Upper lobe of left lung (tissue), 6 donors: ENCODE data around the gene CASP10. TPM values are rescaled to one million over a fixed set of nuclear protein-coding genes. Genes with fewer than 3 reads are reported as not detected.
A peak's percentile ranks its signal among the peaks of the same experiment; 100 is the strongest.

ENCODE experiments used
- ATAC-seq, 2 donors: fragments of 200-7000 bp; cut with Tn5 transposase; one replicate each; pipeline ENCODE4 v1.9.1; 2022; ENCODE audit warnings: mild to moderate bottlenecking in 2 of 2, moderate library complexity in 2 of 2; ENCODE audit not compliant: low FRiP score in 2 of 2
- DNase-seq, 2 donors: peaks; one replicate each; pipeline ENCODE4 v3.0.0-alpha.2; 2019 to 2020
- H3K27ac ChIP-seq, 4 donors: fragments of 200-600 bp; sonication (generic); one replicate each; pipeline ENCODE4 v1.5.1; 2016 to 2019
- H3K27me3 ChIP-seq, 4 donors: fragments of 200-600 bp; sonication (generic); one replicate each; pipeline ENCODE4 v1.5.1; 2017 to 2019
- H3K36me3 ChIP-seq, 4 donors: fragments of 200-600 bp; sonication (generic); one replicate each; pipeline ENCODE4 v1.5.1; 2016 to 2019
- H3K4me1 ChIP-seq, 4 donors: fragments of 200-600 bp; sonication (generic); one replicate each; pipeline ENCODE4 v1.5.1; 2018 to 2019
- H3K4me3 ChIP-seq, 4 donors: fragments of 200-600 bp; sonication (generic); one replicate each; pipeline ENCODE4 v1.5.1; 2017 to 2019; ENCODE audit warnings: mild to moderate bottlenecking in 2 of 4, moderate library complexity in 1 of 4
- H3K9me3 ChIP-seq, 4 donors: fragments of 200-600 bp; sonication (generic); one replicate each; pipeline ENCODE4 v1.5.1; 2018 to 2019
- EP300 ChIP-seq, 4 donors: sonication (generic); formaldehyde crosslinking; IDR thresholded peaks; one replicate each; pipeline ENCODE4 v1.5.1; 2017; ENCODE audit warnings: antibody characterized with exemption in 4 of 4, control low read depth in 2 of 4
- POLR2A ChIP-seq, 4 donors: fragments of 450-650 bp; IDR thresholded peaks; one replicate each; pipeline ENCODE4 v1.5.1; 2016 to 2017; ENCODE audit warnings: antibody characterized with exemption in 4 of 4, mild to moderate bottlenecking in 2 of 4
- POLR2AphosphoS5 ChIP-seq, 2 donors: sonication (generic); formaldehyde crosslinking; IDR thresholded peaks; one replicate each; pipeline ENCODE4 v1.5.1; 2017; ENCODE audit warnings: antibody characterized with exemption in 2 of 2
- WGBS, 2 donors: methylation state at CpG; one replicate each; pipeline ENCODE4 v1.1.5; 2017 to 2018; 5-methylcytosine and 5-hydroxymethylcytosine counted together
- total RNA-seq, 6 donors: library from RNA; depleted of rRNA in 4 of 6; stranded (reverse); fragments of >200 nt in 4 of 6; gene quantifications; one replicate each; pipeline versions ENCODE4 v1.1.0 to v1.2.1, GENCODE V29; 2016 to 2021
- TF ChIP-seq, protein P1 (sequence below), 6 experiments: fragments of 450-650 bp in 4 of 6; fragments of 200-600 bp in 2 of 6; sonication (generic) in 2 of 6; IDR thresholded peaks; one replicate each; pipeline ENCODE4 v1.5.1; 2016 to 2019; ENCODE audit warnings: antibody characterized with exemption in 6 of 6
- donor health status: DM: no; HTN: no; CAD: no; lungs with moderate emphysema.
- donor health status: DM: no; HTN: yes; CAD: no; lungs with severe emphysema.

CASP10 gene
- total RNA-seq, 6 donors from 2014 or later, result 21.1 to 67.1 (median 29.9) TPM

DNA sequence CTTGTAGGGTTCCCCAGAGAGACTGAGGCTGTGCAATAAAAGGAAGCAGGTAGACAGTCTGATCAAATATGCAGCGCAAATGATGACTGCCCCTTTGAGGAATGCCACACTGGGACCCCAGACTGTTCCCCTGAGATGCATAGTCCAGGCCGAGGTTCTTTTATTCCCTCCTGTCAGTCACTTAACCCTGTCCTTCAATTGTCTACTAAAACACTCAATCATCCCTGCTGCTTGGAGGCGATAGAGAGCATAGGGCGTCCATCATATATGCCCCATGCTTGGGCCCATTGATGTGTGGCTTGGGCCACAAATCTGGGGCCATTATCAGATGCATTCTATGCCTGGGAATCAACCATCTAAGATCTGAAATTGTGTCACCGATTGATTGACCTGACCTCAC is 61.9 kb downstream of the CASP10 start:
- Histone ChIP-seq H3K27ac (no peak overlapping the region), H3K4me1 (peaks cover 0 to 9% (median 6%) of the 10 kb centered on the region in 4 donors), H3K27me3 (no peaks in the 10 kb centered on the region), H3K4me3 (no peak overlapping the region), H3K36me3 (no peaks in the 10 kb centered on the region), H3K9me3 (no peaks in the 10 kb centered on the region)
- peak in 1 of 2 donors; percentile 51 for ATAC-seq
- DNase-seq, result no peak
- TF ChIP-seq EP300 (IDR thresholded peaks at IDR 0.05) (no peak), POLR2AphosphoS5 (IDR thresholded peaks at IDR 0.05) (no peak), POLR2A (IDR thresholded peaks at IDR 0.05) (no peak)
- WGBS, 2 donors, result 90 to 97% methylated on average over 5 of the region's 5 CpGs

DNA sequence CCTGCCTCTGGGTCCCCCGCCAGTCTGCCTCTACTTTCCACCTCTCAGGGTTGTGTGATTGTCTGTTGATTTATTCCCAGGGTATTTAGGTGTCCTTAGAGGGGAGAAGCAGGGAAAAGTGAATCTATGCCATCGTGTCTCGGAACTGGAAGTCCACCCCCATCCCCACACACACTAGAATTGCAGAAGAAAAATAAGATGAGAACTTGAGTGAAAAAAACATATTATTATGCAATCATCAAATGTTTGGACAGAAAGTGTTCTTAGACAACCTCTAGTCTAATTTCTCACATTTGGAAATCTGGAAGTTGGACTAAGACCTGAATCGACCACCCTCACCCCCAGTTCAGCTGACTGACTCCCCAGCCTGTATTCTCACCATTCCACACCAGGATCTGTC is 63.3 kb downstream of the CASP10 start:
- 50 to 68% methylated on average over 4 of the region's 4 CpGs for WGBS, 2 donors
- Histone ChIP-seq H3K9me3 (no peaks in the 10 kb centered on the region), H3K27me3 (no peaks in the 10 kb centered on the region), H3K36me3 (no peaks in the 10 kb centered on the region), H3K4me1 (peaks cover 0 to 4% (median 1%) of the 10 kb centered on the region in 4 donors), H3K27ac (peak overlapping the region in 3 of 4 donors; percentile 37 to 66 (median 52)), H3K4me3 (no peak overlapping the region)
- ATAC-seq (peak in 1 of 2 donors; percentile 46), DNase-seq (no peak)
- TF ChIP-seq POLR2A (IDR thresholded peaks at IDR 0.05) (no peak), POLR2AphosphoS5 (IDR thresholded peaks at IDR 0.05) (no peak), EP300 (IDR thresholded peaks at IDR 0.05) (no peak)
- TF ChIP-seq, protein P1, sequence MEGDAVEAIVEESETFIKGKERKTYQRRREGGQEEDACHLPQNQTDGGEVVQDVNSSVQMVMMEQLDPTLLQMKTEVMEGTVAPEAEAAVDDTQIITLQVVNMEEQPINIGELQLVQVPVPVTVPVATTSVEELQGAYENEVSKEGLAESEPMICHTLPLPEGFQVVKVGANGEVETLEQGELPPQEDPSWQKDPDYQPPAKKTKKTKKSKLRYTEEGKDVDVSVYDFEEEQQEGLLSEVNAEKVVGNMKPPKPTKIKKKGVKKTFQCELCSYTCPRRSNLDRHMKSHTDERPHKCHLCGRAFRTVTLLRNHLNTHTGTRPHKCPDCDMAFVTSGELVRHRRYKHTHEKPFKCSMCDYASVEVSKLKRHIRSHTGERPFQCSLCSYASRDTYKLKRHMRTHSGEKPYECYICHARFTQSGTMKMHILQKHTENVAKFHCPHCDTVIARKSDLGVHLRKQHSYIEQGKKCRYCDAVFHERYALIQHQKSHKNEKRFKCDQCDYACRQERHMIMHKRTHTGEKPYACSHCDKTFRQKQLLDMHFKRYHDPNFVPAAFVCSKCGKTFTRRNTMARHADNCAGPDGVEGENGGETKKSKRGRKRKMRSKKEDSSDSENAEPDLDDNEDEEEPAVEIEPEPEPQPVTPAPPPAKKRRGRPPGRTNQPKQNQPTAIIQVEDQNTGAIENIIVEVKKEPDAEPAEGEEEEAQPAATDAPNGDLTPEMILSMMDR (IDR thresholded peaks at IDR 0.05), result no peak

DNA sequence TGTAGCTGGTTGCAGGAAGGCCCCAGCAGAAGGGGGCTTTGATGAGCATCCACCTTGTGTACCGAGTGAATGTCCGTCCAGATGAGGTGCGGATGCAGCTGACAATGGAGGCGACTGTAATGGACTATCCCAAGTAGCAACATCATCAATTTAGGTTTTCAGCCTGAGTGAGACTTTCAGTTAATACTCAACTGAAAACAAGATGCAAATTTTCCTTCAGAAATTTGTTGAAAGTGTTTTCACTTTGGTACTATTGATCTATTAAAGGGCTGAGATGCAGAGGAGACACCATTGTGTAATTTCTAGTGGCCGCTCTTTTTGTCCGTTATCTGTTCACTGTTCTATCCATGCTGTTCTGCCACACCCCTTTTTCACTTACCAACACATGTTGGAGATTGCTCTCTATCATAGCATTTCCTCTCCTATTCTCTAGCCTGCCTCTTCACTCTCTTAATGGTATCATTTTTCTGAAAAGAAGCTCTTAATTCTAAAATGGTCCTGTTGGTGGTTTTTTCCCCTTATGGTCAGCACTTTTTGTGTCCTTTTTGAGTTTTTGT is 65.4 kb downstream of the CASP10 start:
- Histone ChIP-seq H3K9me3 (no peaks in the 10 kb centered on the region), H3K27me3 (no peaks in the 10 kb centered on the region), H3K27ac (no peak overlapping the region), H3K4me1 (peaks cover 0 to 4% (median 1%) of the 10 kb centered on the region in 4 donors), H3K36me3 (no peaks in the 10 kb centered on the region), H3K4me3 (no peak overlapping the region)
- ATAC-seq (no peak), DNase-seq (no peak)
- WGBS, 2 donors, result 95 to 96% methylated on average over 6 of the region's 6 CpGs
- TF ChIP-seq POLR2AphosphoS5 (IDR thresholded peaks at IDR 0.05) (no peak), POLR2A (IDR thresholded peaks at IDR 0.05) (no peak), EP300 (IDR thresholded peaks at IDR 0.05) (no peak)
- TF ChIP-seq, protein P1 (IDR thresholded peaks at IDR 0.05), result no peak

DNA sequence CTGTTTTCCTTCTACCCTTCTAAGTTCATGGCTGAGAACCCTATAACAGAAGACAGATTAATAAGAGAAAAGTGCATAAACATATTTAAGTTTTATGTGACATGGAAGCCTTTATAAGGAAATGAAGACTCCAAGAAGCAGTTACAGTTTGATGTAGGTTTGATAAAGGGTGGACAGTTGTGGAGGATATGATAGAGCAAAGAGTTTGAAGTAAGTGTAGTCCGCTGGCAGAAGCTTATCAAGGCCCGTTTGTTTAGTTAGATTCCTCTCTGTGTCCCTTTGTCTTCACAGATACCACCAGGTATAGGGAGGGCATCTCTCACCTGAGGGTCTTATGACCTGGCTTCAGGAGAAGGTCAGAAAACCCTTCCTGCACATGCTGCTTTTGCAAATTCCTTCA is 66.9 kb downstream of the CASP10 start:
- Histone ChIP-seq H3K27me3 (no peaks in the 10 kb centered on the region), H3K4me3 (no peak overlapping the region), H3K36me3 (no peaks in the 10 kb centered on the region), H3K9me3 (no peaks in the 10 kb centered on the region), H3K27ac (no peak overlapping the region), H3K4me1 (peaks cover 11 to 18% (median 13%) of the 10 kb centered on the region in 4 donors)
- WGBS, 2 donors, result 59 to 89% methylated on average over 2 of the region's 2 CpGs
- no peak for DNase-seq
- ATAC-seq, result no peak
- TF ChIP-seq, protein P1 (IDR thresholded peaks at IDR 0.05), result no peak
- TF ChIP-seq EP300 (IDR thresholded peaks at IDR 0.05) (no peak), POLR2AphosphoS5 (IDR thresholded peaks at IDR 0.05) (no peak), POLR2A (IDR thresholded peaks at IDR 0.05) (no peak)

DNA sequence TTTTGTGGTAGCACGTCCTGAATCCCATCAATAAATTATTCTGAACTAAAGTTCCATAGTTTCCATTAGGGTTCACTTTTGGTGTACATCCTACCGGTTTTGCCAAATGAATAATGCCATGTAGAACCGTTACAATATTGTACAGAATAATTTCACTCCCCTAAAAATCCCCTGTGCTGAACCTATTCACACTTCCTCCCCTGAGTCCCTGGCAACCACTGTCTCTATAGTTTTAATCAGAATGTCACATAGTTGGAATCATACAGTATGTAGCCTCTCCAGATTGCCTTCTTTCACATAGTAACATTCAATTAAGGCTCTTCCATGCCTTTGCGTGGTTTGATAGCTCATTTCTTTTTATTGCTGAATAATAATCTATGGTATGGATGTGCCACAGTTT is 67.8 kb downstream of the CASP10 start:
- WGBS, 2 donors, result 89 to 93% methylated on average over 4 of the region's 4 CpGs
- no peak for DNase-seq
- no peak for ATAC-seq
- TF ChIP-seq POLR2A (IDR thresholded peaks at IDR 0.05) (no peak), POLR2AphosphoS5 (IDR thresholded peaks at IDR 0.05) (no peak), EP300 (IDR thresholded peaks at IDR 0.05) (no peak)
- TF ChIP-seq, protein P1 (IDR thresholded peaks at IDR 0.05), result no peak
- Histone ChIP-seq H3K36me3 (no peaks in the 10 kb centered on the region), H3K4me3 (no peak overlapping the region), H3K9me3 (no peaks in the 10 kb centered on the region), H3K27me3 (no peaks in the 10 kb centered on the region), H3K27ac (no peak overlapping the region), H3K4me1 (peaks cover 11 to 23% (median 13%) of the 10 kb centered on the region in 4 donors)
